ENCODE results near the gene SLC35E1.

The SLC35E1 gene

GRCh38 chr19:16572332-16573211 is at the start of gene SLC35E1:
TSS of gene SLC35E1 (minus strand) at chr19:16572415. CDS start at chr19:16572364, 51 bp downstream.
- DNase-seq (ENCODE audit: low read depth, low spot score) = peak; percentile 48

GRCh38 chr19:16621165-16621800 is 49.1 kb upstream of the SLC35E1 start:
- DNase-seq (ENCODE audit: low read depth, low spot score) = no peak

GRCh38 chr19:16620584-16620983 is 48.4 kb upstream of the SLC35E1 start:
- DNase-seq (ENCODE audit: low read depth, low spot score) = no peak

GRCh38 chr19:16620018-16620417 is 47.8 kb upstream of the SLC35E1 start:
- DNase-seq (ENCODE audit: low read depth, low spot score) = no peak

DNA sequence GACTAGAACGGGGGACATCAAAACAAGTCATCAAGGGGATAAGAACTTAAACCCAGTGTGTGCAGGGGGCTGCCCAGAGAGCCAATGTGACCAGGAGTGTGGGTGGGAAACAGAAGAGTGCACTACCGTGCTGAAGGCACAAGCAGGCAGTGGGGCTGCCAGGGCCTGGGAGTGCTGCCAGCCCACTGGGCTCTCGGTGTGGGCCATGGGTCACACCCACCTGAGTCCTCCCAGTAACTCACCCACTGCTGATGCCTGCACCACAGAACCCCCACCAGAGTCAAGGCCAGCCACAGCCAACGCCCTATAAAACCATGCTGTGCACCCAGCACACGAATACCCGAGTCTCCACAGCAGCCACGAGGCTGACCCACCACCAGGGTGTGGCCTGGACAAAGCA is 47.2 kb upstream of the SLC35E1 start:
- DNase-seq (ENCODE audit: low read depth, low spot score) = no peak

GRCh38 chr19:16618248-16618647 is 46.0 kb upstream of the SLC35E1 start:
- DNase-seq (ENCODE audit: low read depth, low spot score) = no peak

DNA sequence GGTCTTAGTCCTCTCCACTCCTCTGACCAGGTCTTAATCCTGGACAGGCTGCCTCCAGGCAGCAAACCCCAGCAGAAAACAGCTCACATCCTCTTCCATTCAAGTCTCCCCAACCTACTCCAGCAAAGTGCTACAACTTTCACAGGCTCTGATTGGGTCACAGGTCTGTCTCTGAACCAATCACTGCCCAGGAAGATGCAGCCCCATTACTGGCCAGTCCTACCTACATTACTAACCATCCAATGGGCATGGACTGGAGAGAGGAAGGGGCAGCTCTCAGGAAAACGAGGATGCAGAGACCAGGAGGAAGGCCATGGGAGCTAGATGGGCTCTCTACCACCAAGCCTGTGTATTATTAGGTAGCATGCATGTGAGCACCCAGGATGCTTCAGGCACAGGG is 43.6 kb upstream of the SLC35E1 start:
- DNase-seq (ENCODE audit: low read depth, low spot score) = no peak

DNA sequence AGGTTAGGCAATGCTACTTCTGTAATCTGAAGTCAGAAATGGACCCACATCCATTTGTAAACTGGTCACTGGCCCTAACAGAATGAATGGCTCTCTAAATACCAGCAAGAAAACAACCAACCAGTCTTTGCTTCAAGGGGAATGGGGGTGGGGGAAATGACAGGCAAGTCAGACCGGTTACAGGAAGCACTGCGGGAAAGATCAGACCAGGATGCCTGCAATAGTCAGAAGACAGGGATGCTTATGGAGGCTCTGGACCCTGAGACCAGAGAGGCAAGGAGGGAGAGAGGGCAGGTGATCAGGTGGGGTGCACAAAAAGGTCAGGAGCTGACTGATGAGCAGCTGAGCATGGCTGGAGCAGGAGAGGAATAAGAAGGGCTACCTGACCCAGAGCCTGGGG is 42.7 kb upstream of the SLC35E1 start:
- no peak for DNase-seq (ENCODE audit: low read depth, low spot score)

GRCh38 chr19:16613841-16614240 is 41.6 kb upstream of the SLC35E1 start:
- no peak for DNase-seq (ENCODE audit: low read depth, low spot score)

- DNase-seq (ENCODE audit: low read depth, low spot score) = no peak
Measured at GRCh38 chr19:16612636-16613035, 40.4 kb upstream of the SLC35E1 start.

GRCh38 chr19:16611121-16611520 is 38.9 kb upstream of the SLC35E1 start:
- no peak for DNase-seq (ENCODE audit: low read depth, low spot score)

DNA sequence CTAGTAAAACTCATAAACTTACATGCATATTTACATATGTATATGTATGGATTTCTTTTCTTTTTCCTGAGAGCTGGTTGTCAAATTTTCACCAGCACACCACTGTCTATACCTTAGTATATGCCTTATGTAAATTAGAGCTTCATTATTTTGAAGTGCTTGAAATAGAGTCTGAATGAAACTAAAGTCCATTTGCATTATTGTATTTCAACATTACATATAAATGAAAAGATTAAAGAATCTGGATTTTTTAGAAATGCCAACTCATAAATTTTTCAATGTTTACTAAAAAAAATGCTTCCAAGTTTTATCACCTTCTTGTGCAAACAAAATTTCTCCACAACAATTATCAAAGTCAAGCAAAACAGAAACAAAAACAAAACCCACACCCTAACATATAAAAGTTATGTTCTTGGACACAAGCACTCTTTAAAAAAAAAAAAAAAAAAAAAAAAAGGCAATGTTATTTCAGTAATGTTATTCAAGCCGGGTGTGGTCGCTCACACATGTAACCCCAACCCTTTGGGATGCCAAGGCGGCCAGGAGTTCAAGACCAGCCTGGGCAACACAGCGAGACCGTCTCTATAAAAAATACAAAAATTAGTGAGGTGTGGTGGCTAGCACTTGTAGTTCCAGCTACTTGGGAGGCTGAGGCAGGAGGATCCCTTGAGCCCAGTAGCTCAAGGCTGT is 37.4 kb upstream of the SLC35E1 start:
- DNase-seq (ENCODE audit: low read depth, low spot score) = no peak

DNA sequence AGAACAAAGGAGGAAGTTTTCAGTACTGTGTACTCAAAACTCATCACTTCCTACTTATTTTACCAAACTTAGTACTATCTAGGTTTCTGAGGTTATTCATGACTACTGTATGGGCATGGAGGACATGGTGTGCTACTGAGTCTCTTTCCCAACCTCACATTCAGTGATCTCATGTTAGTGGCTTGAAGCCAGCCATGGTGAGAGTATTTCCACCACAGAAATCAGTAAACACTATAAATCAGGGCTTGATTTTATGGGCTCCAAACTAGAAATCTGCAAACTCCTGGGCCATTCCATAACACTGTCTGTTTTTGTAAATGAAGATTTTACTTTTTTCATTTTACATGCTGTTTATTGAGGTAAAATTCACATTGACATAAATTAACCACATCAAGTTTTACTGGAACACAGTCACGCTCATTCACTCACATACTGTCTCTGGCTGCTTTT is 36.1 kb upstream of the SLC35E1 start:
- no peak for DNase-seq (ENCODE audit: low read depth, low spot score)

DNA sequence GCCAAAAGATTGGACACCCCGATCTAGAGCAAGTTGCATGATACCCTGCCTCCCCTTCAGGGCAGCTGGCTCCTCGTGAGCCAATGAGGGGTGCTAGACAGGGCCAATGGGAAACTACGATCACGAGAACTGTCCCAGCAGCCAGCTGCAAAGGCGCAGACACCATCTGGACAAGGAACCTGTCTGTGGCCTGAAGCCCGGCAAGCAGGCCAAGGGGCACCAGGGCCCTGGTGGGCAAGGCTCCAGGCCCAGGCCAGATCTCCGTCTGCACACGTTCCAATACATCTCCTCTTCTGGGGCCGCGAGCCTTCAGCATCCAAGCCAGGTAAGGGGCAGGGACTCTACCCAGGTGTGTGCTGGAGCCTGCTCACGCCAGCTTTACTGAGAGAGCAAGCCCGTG is 35.6 kb upstream of the SLC35E1 start:
- no peak for DNase-seq (ENCODE audit: low read depth, low spot score)

DNA sequence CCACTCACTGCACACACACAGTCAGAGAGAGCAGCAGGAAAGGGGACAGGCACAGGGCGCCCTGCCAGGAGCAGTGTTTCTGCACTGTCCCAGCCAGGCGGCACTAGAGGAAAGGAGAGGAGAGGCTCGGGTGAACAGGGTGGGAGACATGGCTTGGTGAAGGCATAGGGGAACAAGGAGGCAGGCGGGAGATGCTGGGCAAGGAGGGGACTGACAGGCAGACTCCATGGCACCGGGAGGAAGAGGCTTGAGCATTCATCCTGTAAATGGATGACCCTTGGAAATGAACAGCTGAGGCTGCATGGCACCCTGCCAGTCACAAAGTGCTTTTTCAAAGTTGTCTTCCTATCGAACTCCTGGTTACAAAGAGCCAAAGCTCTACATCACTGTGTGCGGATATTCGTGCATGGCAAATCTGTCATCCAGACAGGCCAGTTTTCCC is 33.4 kb upstream of the SLC35E1 start:
- no peak for DNase-seq (ENCODE audit: low read depth, low spot score)

DNA sequence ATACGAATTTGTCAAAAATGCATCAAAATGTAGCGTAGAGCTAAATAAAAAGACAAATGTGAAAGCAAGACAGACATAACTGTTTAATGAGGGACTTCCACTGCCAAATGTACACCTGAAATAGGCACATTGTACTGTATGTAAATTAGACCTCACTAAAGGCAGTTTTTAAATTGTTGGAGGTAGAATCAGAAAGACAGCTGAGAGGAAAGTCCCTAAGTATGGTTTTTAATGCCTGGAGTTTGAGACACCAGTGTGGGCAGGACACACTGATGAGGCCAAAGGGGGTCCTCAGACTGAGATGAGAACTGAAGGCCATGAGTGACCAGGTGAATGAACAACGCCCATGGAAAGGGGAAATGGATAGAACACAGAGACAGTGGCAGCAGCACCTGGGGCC is 32.9 kb upstream of the SLC35E1 start:
- no peak for DNase-seq (ENCODE audit: low read depth, low spot score)

DNA sequence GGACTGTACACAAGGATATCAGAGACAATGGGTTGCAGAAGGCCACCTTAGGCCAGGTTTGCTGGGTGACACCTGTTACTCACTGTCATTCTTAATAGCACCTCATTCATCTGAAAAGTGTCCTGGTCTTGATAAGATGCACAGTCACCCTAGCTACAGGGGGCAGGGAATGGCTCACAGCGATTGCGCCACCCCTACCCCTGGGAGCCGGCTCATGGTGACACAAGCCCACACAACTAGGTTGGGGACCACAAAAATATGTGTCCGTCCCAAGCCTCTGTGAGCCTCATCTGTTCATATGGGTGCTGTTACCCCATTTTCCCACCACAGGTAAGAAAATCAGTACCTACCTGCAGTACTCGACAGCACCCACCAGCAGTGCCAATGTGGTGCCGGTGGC is 32.4 kb upstream of the SLC35E1 start:
- no peak for DNase-seq (ENCODE audit: low read depth, low spot score)

DNA sequence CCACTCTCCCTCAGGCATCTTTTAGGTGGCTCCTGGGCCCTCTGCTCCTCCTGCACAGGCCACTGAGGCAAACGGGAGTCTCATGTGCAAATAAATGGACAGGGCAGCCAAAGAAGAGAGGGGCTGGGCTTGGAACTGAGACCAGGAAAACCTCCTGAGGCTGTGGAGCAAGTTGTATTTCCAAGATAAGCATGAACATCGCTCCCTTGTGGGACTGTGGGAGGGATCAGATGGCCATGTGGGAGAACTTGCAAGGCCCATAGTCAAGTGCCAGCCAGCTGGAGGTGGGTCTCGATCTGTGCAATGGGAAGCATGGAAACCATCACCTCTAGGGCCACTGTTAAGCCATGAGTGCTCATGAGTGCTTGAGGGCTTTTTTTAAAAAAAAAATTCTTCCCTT is 30.9 kb upstream of the SLC35E1 start:
- DNase-seq (ENCODE audit: low read depth, low spot score) = no peak

GRCh38 chr19:16601378-16602052 is 29.3 kb upstream of the SLC35E1 start:
- no peak for DNase-seq (ENCODE audit: low read depth, low spot score)

DNA sequence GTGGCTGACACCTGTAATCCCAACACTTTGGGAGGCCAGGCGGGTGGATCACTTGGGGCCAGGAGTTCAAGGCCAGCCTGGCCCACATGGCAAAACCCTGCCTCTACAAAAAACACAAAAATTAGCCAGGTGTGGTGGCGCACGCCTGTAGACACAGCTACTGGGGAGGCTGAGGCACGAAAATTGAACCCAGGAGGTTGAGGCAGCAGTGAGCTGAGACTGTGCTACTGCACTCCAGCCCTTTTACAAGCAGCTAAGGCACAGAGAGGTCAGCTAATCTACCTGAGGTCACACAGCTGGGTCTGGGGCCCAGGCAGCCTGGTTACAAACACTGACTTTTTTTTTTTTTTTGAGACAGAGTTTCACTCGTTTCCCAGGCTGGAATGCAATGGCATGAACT is 28.6 kb upstream of the SLC35E1 start:
- no peak for DNase-seq (ENCODE audit: low read depth, low spot score)

DNA sequence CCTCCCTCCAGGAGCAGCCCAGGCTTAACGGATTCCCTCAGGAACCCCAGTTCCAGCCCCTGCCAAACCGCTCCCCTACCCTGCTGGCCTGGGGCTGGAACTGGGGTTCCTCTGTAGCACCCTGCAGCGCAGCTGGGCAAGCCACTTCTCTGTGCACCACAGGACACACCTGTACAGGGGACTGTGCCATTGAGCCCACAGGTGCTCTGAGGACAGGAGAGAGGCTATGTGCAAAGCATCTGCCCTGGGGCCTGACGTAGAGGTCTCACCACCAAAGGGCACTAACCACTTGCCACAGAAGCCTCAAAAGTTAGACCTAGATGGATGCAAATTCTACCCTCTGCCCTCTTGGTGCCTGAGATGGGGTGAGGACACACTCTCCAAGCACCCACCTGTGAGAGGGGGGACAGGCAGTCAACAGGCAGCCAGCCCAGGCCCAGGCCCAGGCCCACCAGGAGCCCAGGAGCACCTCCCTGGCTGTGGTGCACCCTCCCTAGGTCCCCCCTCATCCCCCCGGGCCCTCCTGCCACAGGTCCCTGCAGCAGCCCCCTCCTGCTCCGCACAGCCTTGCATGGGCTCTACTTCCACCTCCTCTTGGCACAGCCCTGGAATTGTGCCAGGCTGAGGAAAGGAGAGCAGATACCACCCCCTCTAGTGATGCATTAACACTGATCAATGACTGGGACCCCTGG is 27.6 kb upstream of the SLC35E1 start:
- no peak for DNase-seq (ENCODE audit: low read depth, low spot score)
